H9 (cell line): ENCODE measurements around the gene POU2AF3. TPM values are rescaled to one million over a fixed set of nuclear protein-coding genes. Genes with fewer than 3 reads are reported as not detected.

Experiments
- DNase-seq: peaks from one replicate; pipeline ENCODE4 v3.0.0-alpha.2; 2017
- H2AFZ ChIP-seq: one replicate; pipeline ENCODE4 v1.6.1; 2013; ENCODE audit warnings: mild to moderate bottlenecking, low read length, control low read depth, moderate library complexity
- H2AK5ac ChIP-seq: 2 replicates; pipeline ENCODE4 v1.6.1; 2013; ENCODE audit warnings: low read length, control low read depth, mixed read lengths; ENCODE audit not compliant: insufficient read length
- H2BK120ac ChIP-seq: one replicate; pipeline ENCODE4 v1.6.1; 2013; ENCODE audit warnings: low read depth, mild to moderate bottlenecking, low read length, control low read depth, inconsistent platforms; ENCODE audit not compliant: poor library complexity, severe bottlenecking
- H2BK12ac ChIP-seq: 2 replicates; pipeline ENCODE4 v1.6.1; 2013; ENCODE audit warnings: low read length, control low read depth, mixed read lengths, low read depth; ENCODE audit not compliant: insufficient read length
- H2BK15ac ChIP-seq: 2 replicates; pipeline ENCODE4 v1.6.1; 2013; ENCODE audit warnings: low read depth, low read length, control low read depth
- H2BK20ac ChIP-seq: one replicate; pipeline ENCODE4 v1.6.1; 2013; ENCODE audit warnings: low read depth, mild to moderate bottlenecking, low read length, control low read depth, inconsistent platforms; ENCODE audit not compliant: poor library complexity, severe bottlenecking
- H2BK5ac ChIP-seq: 2 replicates; pipeline ENCODE4 v1.6.1; 2013; ENCODE audit warnings: low read length, control low read depth, mixed read lengths; ENCODE audit not compliant: insufficient read length
- H3K14ac ChIP-seq: 2 replicates; pipeline ENCODE4 v1.6.1; 2013; ENCODE audit warnings: low read length, control low read depth; ENCODE audit not compliant: insufficient read depth
- H3K18ac ChIP-seq: 2 replicates; pipeline ENCODE4 v1.6.1; 2013; ENCODE audit warnings: low read depth, mild to moderate bottlenecking, mixed read lengths, low read length, control low read depth; ENCODE audit not compliant: insufficient read length
- H3K23ac ChIP-seq: 2 replicates; pipeline ENCODE4 v1.6.1; 2013; ENCODE audit warnings: low read length, control low read depth, mixed read lengths, low read depth; ENCODE audit not compliant: insufficient read length
- H3K23me2 ChIP-seq: 2 replicates; pipeline ENCODE4 v1.6.1; 2013; ENCODE audit warnings: low read depth, mild to moderate bottlenecking, mixed read lengths, low read length, control low read depth; ENCODE audit not compliant: insufficient read length, poor library complexity, severe bottlenecking
- H3K27ac ChIP-seq: 2 replicates; pipeline ENCODE4 v1.5.1; 2013; ENCODE audit warnings: low read length, control low read depth, mixed read lengths, low read depth; ENCODE audit not compliant: insufficient read length
- H3K27me3 ChIP-seq: 2 replicates; pipeline ENCODE4 v1.6.1; 2013; ENCODE audit warnings: low read length, control low read depth, inconsistent platforms; ENCODE audit not compliant: insufficient read depth
- H3K4ac ChIP-seq: 2 replicates; pipeline ENCODE4 v1.6.1; 2013; ENCODE audit warnings: low read depth, mild to moderate bottlenecking, control low read depth, inconsistent platforms, low read length, moderate library complexity
- H3K4me1 ChIP-seq: 2 replicates; pipeline ENCODE4 v1.6.1; 2013; ENCODE audit warnings: low read length, control low read depth, inconsistent platforms; ENCODE audit not compliant: insufficient read depth
- H3K4me2 ChIP-seq: 2 replicates; pipeline ENCODE4 v1.6.1; 2013; ENCODE audit warnings: low read length, control low read depth, mixed read lengths; ENCODE audit not compliant: insufficient read length, insufficient read depth
- H3K56ac ChIP-seq: 2 replicates; pipeline ENCODE4 v1.6.1; 2013; ENCODE audit warnings: low read depth, mild to moderate bottlenecking, mixed read lengths, low read length, control low read depth; ENCODE audit not compliant: insufficient read length
- H3K79me1 ChIP-seq: 2 replicates; pipeline ENCODE4 v1.6.1; 2013; ENCODE audit warnings: low read depth, mild to moderate bottlenecking, moderate library complexity, low read length, control low read depth, inconsistent platforms; ENCODE audit not compliant: insufficient read depth, poor library complexity, severe bottlenecking
- H3K79me2 ChIP-seq: 2 replicates; pipeline ENCODE4 v1.6.1; 2013; ENCODE audit warnings: low read length, control low read depth, inconsistent platforms; ENCODE audit not compliant: insufficient read depth
- H3K9ac ChIP-seq: 2 replicates; pipeline ENCODE4 v1.6.1; 2013; ENCODE audit warnings: low read length, control low read depth, mixed read lengths; ENCODE audit not compliant: insufficient read length; ENCODE audit errors: extremely low read depth
- H3K9me3 ChIP-seq: one replicate; pipeline ENCODE4 v1.6.1; 2013; ENCODE audit warnings: low read depth, low read length, inconsistent platforms; ENCODE audit not compliant: control insufficient read depth
- H3T11ph ChIP-seq: one replicate; pipeline ENCODE4 v1.6.1; 2013; ENCODE audit warnings: mild to moderate bottlenecking, low read length, control low read depth, inconsistent platforms
- H4K20me1 ChIP-seq: one replicate; pipeline ENCODE4 v1.6.1; 2013; ENCODE audit not compliant: control insufficient read depth, insufficient read length, insufficient read depth
- H4K5ac ChIP-seq: 2 replicates; pipeline ENCODE4 v1.6.1; 2013; ENCODE audit warnings: low read depth, mild to moderate bottlenecking, mixed read lengths, low read length, control low read depth; ENCODE audit not compliant: insufficient read length
- H4K8ac ChIP-seq: replicated peaks from 2 replicates; pipeline ENCODE4 v1.6.1; 2013; ENCODE audit warnings: low read length, control low read depth, mixed read lengths, low read depth; ENCODE audit not compliant: insufficient read length
- H4K91ac ChIP-seq: 2 replicates; pipeline ENCODE4 v1.6.1; 2013; ENCODE audit warnings: low read depth, mild to moderate bottlenecking, moderate library complexity, mixed read lengths, low read length, control low read depth; ENCODE audit not compliant: insufficient read length
- H3K27ac Mint-ChIP-seq, 3 experiments: 2 replicates in 2 of 3; 3 replicates in 1 of 3; pipeline ENCODE4 v1.8.0; 2020 to 2021; ENCODE audit warnings: mixed read lengths in 3 of 3, mild to moderate bottlenecking in 1 of 3, moderate library complexity in 1 of 3
- H3K27me3 Mint-ChIP-seq: 2 replicates; pipeline ENCODE4 v1.8.0; 2021; ENCODE audit warnings: low read depth, mild to moderate bottlenecking, moderate library complexity, mixed read lengths
- H3K36me3 Mint-ChIP-seq, 3 experiments: 2 replicates in 2 of 3; 3 replicates in 1 of 3; pipeline ENCODE4 v1.8.0; 2020 to 2021; ENCODE audit warnings: low read depth in 3 of 3, mixed read lengths in 3 of 3; ENCODE audit not compliant: insufficient read depth in 1 of 3
- H3K4me1 Mint-ChIP-seq, 2 experiments: 2 replicates each; pipeline ENCODE4 v1.8.0; 2020; ENCODE audit warnings: mixed read lengths in 2 of 2
- H3K4me3 Mint-ChIP-seq, 2 experiments: 2 replicates in 1 of 2; 3 replicates in 1 of 2; pipeline ENCODE4 v1.8.0; 2020 to 2021; ENCODE audit warnings: mild to moderate bottlenecking in 2 of 2, mixed read lengths in 2 of 2, moderate library complexity in 1 of 2
- H3K9me3 Mint-ChIP-seq, 2 experiments: 2 replicates in 1 of 2; 3 replicates in 1 of 2; pipeline ENCODE4 v1.8.0; 2020; ENCODE audit warnings: mild to moderate bottlenecking in 2 of 2, mixed read lengths in 2 of 2, moderate library complexity in 1 of 2
- CTCF ChIP-seq: fragments of 200-600 bp; sonication (generic); conservative IDR thresholded peaks from 3 replicates; pipeline ENCODE4 v1.8.0; 2021; ENCODE audit warnings: antibody characterized with exemption, mild to moderate bottlenecking
- WGBS: extraction: QIAGEN DNeasy Blood & Tissue Kit; methylation state at CpG from one replicate; pipeline ENCODE4 v1.1.7; 2013; ENCODE audit warnings: missing lambda C conversion rate, low lambda C conversion rate, mixed read lengths; ENCODE audit not compliant: insufficient read length; ENCODE audit errors: extremely low coverage; 5-methylcytosine and 5-hydroxymethylcytosine counted together
- total RNA-seq: library from RNA; stranded (reverse); gene quantifications from 2 replicates; pipeline ENCODE4 v1.2.1, GENCODE V29; 2021

The POU2AF3 gene
- total RNA-seq, 1 experiment from 2014 or later = 0.52 TPM

DNA sequence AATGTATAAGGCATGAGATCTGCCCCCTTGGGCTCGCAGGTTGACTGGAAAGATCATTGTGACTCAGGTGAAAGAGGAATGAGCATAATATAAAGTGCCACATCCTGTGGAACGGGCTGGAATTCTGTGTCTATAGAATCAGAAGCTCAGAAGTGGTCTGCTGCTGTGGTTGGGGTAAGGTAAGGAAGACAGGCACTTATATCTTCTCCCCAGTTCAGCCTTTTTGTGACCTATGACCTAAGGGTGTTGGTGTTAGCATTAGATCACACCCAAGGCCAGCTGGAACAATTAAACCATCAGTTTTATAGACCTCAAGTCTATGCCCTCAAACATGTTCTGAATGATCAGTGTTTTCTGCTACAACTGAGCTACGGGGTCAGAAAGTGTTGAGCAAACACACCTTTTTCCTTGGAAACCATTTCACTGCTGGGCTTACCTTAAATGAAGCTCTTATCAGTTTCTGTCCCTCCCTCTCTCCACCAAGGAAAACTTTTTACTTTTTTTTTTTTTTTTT lies 15.7 kb upstream of the POU2AF3 start:
- H2BK12ac ChIP-seq = no peak overlapping the region
- H3K4ac ChIP-seq = no peak overlapping the region
- H3K36me3 Mint-ChIP-seq = no peaks in the 10 kb centered on the region; a peak in 1 of 7 replicates
- no peaks in the 10 kb centered on the region for H3K9me3 ChIP-seq
- H3K4me3 Mint-ChIP-seq = no peak overlapping the region
- H3K27ac Mint-ChIP-seq = no peak overlapping the region; a peak in 1 of 7 replicates
- H3K14ac ChIP-seq = no peak overlapping the region
- H4K5ac ChIP-seq = no peak overlapping the region
- no peak for DNase-seq
- no CpG with 5 or more reads among the region's 3 CpGs for WGBS
- TF ChIP-seq CTCF = no peak
- H3K27ac ChIP-seq = no peak overlapping the region
- no peaks in the 10 kb centered on the region for H3K79me2 ChIP-seq
- H4K20me1 ChIP-seq = no peaks in the 10 kb centered on the region
- H3K4me1 ChIP-seq = no peaks in the 10 kb centered on the region
- H4K8ac ChIP-seq = no peak overlapping the region
- H2BK20ac ChIP-seq = no peak overlapping the region
- no peak overlapping the region for H3K18ac ChIP-seq
- peaks cover 4% of the 10 kb centered on the region; the same call in 1 of the 2 replicates for H3K27me3 Mint-ChIP-seq
- no peak overlapping the region for H3K23ac ChIP-seq
- no peak overlapping the region for H4K91ac ChIP-seq
- H2BK15ac ChIP-seq = no peak overlapping the region
- H2BK120ac ChIP-seq = no peak overlapping the region
- H3K27me3 ChIP-seq = no peaks in the 10 kb centered on the region
- no peak overlapping the region for H3K56ac ChIP-seq
- no peaks in the 10 kb centered on the region for H3K4me1 Mint-ChIP-seq
- H3T11ph ChIP-seq = no peak overlapping the region
- no peak overlapping the region for H3K9ac ChIP-seq
- H2BK5ac ChIP-seq = no peak overlapping the region
- H3K23me2 ChIP-seq = no peaks in the 10 kb centered on the region
- H2AFZ ChIP-seq = no peak overlapping the region
- no peak overlapping the region for H2AK5ac ChIP-seq
- H3K79me1 ChIP-seq = no peaks in the 10 kb centered on the region
- no peaks in the 10 kb centered on the region for H3K9me3 Mint-ChIP-seq
- H3K4me2 ChIP-seq = no peak overlapping the region
